Loucy (cell line): Measurements from ENCODE around the gene SPSB3.

Experiments used
- CTCF ChIP-seq: fragments of 200-600 bp; sonication (generic); conservative IDR thresholded peaks from 2 replicates; pipeline ENCODE4 v1.5.1; 2014; ENCODE audit warnings: mild to moderate bottlenecking, antibody characterized with exemption, low read length
- EZH2phosphoT487 ChIP-seq: fragments of 200-600 bp; IDR thresholded peaks from 2 replicates; pipeline ENCODE4 v1.6.1; 2018; ENCODE audit warnings: antibody characterized with exemption, mild to moderate bottlenecking, moderate library complexity, borderline replicate concordance

GRCh38 chr16:1780677-1781072 is 1.7 kb downstream of the SPSB3 start:
- no peak for TF ChIP-seq CTCF
- no peak for TF ChIP-seq EZH2phosphoT487
